Prostate gland (tissue), 2 donors: ENCODE data around the gene AFF4.
"Not testable (repeated sequence)": the region's sequence is repeated elsewhere in the genome, so short reads cannot be mapped to it uniquely, and the experiment has no call there.

ENCODE experiments used
- CTCF ChIP-seq, 4 experiments: fragments of 200-600 bp in 2 of 4; fragments of 450-650 bp in 2 of 4; sonication (generic) in 2 of 4; IDR thresholded peaks; 1 replicate in 3 of 4; 2 replicates in 1 of 4; pipeline ENCODE4 v1.5.1; 2016 to 2019; ENCODE audit warnings: antibody characterized with exemption in 4 of 4, mild to moderate bottlenecking in 2 of 4, moderate library complexity in 2 of 4
- POLR2A ChIP-seq: fragments of 450-650 bp; IDR thresholded peaks from one replicate; pipeline ENCODE4 v1.6.1; 2016; ENCODE audit warnings: antibody characterized with exemption, mild to moderate bottlenecking
- POLR2AphosphoS5 ChIP-seq: sonication (generic); formaldehyde crosslinking; IDR thresholded peaks from one replicate; pipeline ENCODE4 v1.6.1; 2017; ENCODE audit warnings: antibody characterized with exemption

GRCh38 chr5:132854992-132855391, 108.4 kb downstream of the AFF4 start:
- not testable (repeated sequence) for TF ChIP-seq POLR2AphosphoS5; CTCF (IDR thresholded peaks at IDR 0.05); POLR2A
